ENCODE results near the gene FRMD8. TPM values are rescaled to one million over a fixed set of nuclear protein-coding genes. Genes with fewer than 3 reads are reported as not detected.

Gene FRMD8
- total RNA-seq, 4 donors from 2014 or later: 96.5 to 226 (median 128) TPM

GRCh38 chr11:65355013-65355775, 31.2 kb upstream of the FRMD8 start:
- TF ChIP-seq CTCF (IDR thresholded peaks at IDR 0.05): no peak
- no peak for TF ChIP-seq POLR2A (IDR thresholded peaks at IDR 0.05)
- TF ChIP-seq EP300 (IDR thresholded peaks at IDR 0.05): no peak
- Histone ChIP-seq H3K27me3 (peaks cover 0 to 6% of the 10 kb centered on the region in 2 donors), H3K4me1 (peaks cover 0 to 26% (median 9%) of the 10 kb centered on the region in 4 donors), H3K27ac (peak overlapping the region; percentile 21 to 85 (median 57)), H3K9me3 (no peaks in the 10 kb centered on the region), H3K36me3 (peaks cover 0 to 26% (median 2%) of the 10 kb centered on the region in 3 donors), H3K4me3 (peak overlapping the region; percentile 34 to 83 (median 66))
- WGBS, 2 donors: 2 to 4% methylated on average over 32 to 35 of the region's 47 CpGs
- no peak for DNase-seq (ENCODE audit: low spot score in 2 of 2)

- Histone ChIP-seq H3K4me3 (peak overlapping the region; percentile 34 to 83 (median 66)), H3K9me3 (no peaks in the 10 kb centered on the region), H3K27me3 (peaks cover 0 to 6% of the 10 kb centered on the region in 2 donors), H3K36me3 (peaks cover 0 to 19% (median 0%) of the 10 kb centered on the region in 3 donors), H3K4me1 (peaks cover 0 to 26% (median 9%) of the 10 kb centered on the region in 4 donors), H3K27ac (peak overlapping the region in 1 of 4 donors; percentile 85)
- 38% methylated on average over 19 to 23 of the region's 35 CpGs for WGBS, 2 donors
- DNase-seq (ENCODE audit: low spot score in 2 of 2): no peak
- TF ChIP-seq EP300 (IDR thresholded peaks at IDR 0.05) (no peak), POLR2A (IDR thresholded peaks at IDR 0.05) (no peak), CTCF (IDR thresholded peaks at IDR 0.05) (no peak)
These were observed 30.6 kb upstream of the FRMD8 start for GRCh38 chr11:65355776-65356393.

GRCh38 chr11:65356394-65356972, 30.0 kb upstream of the FRMD8 start:
- DNase-seq (ENCODE audit: low spot score in 2 of 2): no peak
- peaks cover 0 to 6% of the 10 kb centered on the region in 2 donors for H3K27me3 ChIP-seq
- no peaks in the 10 kb centered on the region for H3K9me3 ChIP-seq
- peaks cover 0 to 26% (median 9%) of the 10 kb centered on the region in 4 donors for H3K4me1 ChIP-seq
- 87 to 95% methylated on average over 12 to 29 of the region's 30 CpGs for WGBS, 2 donors
- peaks cover 0 to 13% (median 0%) of the 10 kb centered on the region in 3 donors for H3K36me3 ChIP-seq
- TF ChIP-seq CTCF (IDR thresholded peaks at IDR 0.05): no peak
- no peak for TF ChIP-seq EP300 (IDR thresholded peaks at IDR 0.05)
- no peak for TF ChIP-seq POLR2A (IDR thresholded peaks at IDR 0.05)
- H3K4me3 ChIP-seq: no peak overlapping the region
- no peak overlapping the region for H3K27ac ChIP-seq

- H3K4me1 ChIP-seq: peaks cover 0 to 26% (median 9%) of the 10 kb centered on the region in 4 donors
- H3K27ac ChIP-seq: no peak overlapping the region
- no peak for TF ChIP-seq POLR2A (IDR thresholded peaks at IDR 0.05)
- TF ChIP-seq CTCF (IDR thresholded peaks at IDR 0.05): no peak
- no peak for TF ChIP-seq EP300 (IDR thresholded peaks at IDR 0.05)
- no peaks in the 10 kb centered on the region for H3K9me3 ChIP-seq
- no peak overlapping the region for H3K4me3 ChIP-seq
- no peaks in the 10 kb centered on the region for H3K36me3 ChIP-seq
- H3K27me3 ChIP-seq: peaks cover 0 to 6% of the 10 kb centered on the region in 2 donors
- no peak for DNase-seq (ENCODE audit: low spot score in 2 of 2)
- 77 to 80% methylated on average over 8 of the region's 8 CpGs for WGBS, 2 donors
These were observed 28.5 kb upstream of the FRMD8 start for GRCh38 chr11:65357856-65358356.
